GM12864 (cell line): ENCODE results near the gene ZFYVE27.
A peak's percentile ranks its signal among the peaks of the same experiment; 100 is the strongest.

ENCODE experiments used
- DNase-seq: peaks from one replicate; pipeline ENCODE4 v3.0.0-alpha.2; 2011; ENCODE audit warnings: low read depth
- H3K4me3 ChIP-seq: 2 replicates; pipeline ENCODE4 v1.5.1; 2011; ENCODE audit warnings: mild to moderate bottlenecking, low read depth, low read length, control low read depth
- CTCF ChIP-seq: IDR thresholded peaks from 2 replicates; pipeline ENCODE4 v1.5.1; 2011; ENCODE audit warnings: low read depth, mild to moderate bottlenecking, moderate library complexity, low read length, control low read depth, inconsistent platforms; ENCODE audit errors: missing control alignments

The ZFYVE27 gene

GRCh38 chr10:97785731-97786130 is 48.8 kb downstream of the ZFYVE27 start:
- no peak for TF ChIP-seq CTCF
- H3K4me3 ChIP-seq: no peak overlapping the region
- DNase-seq: no peak

DNA sequence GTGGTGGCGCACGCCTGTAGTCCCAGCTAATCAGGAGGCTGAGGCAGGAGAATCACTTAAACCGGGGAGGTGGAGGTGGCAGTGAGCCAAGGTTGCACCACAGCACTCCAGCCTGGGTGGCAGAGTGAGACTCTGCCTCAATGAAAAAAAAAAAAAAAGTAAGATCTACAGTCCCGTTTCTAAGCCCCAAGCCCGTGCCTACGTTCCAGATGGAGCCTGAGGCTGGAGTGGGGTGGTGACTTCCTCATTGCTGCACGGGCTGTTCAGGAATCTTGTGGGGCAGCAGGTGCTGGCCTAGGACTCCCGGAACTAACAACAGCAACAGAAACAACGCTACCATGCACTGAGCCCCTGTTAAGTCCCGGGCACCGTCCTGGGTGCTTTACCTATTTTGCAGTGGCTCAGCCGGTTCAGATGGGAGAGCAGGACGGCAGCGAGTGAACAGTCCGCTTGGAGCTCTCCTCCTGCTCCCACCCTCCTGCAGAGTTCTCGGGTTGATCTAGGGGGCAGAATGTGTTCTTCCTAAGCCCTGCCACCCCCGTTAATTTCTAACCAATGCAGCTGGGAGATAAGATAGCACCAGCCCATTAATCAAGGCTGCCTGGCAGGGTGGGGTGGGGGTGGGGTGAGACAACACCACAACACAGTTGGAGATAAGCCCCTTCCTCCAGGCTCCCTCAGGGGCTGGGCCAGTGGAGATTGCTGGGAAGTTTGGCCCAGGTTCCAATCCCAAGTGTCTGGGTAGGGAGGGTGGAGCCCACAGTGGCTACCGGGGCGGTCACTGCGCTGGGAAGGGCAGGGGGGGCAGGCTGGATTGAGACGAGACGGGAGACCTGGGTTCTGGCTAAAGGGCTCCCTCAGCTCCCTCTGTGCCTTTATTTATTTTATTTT is 51.9 kb downstream of the ZFYVE27 start:
- no peak for TF ChIP-seq CTCF
- no peak overlapping the region for H3K4me3 ChIP-seq
- DNase-seq: no peak

DNA sequence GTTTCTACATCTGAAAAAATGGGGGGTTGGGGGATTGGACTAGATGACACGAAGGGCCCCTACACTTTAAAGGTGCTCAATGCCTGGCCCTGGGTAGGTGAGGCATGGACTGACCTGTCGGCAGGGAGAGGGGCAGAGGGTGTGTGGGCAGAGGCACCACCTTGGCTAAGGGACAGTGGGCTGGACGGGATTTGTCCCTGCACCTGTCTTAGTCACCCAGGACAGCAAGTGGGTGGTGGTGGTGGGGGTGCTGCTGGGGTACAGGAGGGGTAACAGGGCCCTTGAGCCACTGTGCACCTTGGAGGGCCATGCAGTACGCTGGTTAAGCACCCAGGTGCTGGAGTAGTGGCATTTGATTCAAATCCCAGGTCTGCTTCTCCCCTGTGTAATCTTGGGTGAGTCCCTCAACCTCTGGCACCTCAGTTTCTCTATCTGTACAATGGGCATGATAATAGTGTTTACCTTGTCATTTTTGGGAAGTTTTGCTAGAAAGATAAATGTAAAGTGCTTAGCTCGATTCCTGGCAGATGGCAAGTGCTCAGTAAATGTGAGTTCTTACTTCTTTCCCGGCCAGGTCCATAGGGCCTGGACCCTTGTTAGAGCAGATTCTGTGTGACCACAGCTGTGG is 53.0 kb downstream of the ZFYVE27 start:
- no peak for TF ChIP-seq CTCF
- no peak for DNase-seq
- no peak overlapping the region for H3K4me3 ChIP-seq

GRCh38 chr10:97791824-97792721 is 55.1 kb downstream of the ZFYVE27 start:
- DNase-seq: no peak
- H3K4me3 ChIP-seq: no peak overlapping the region
- TF ChIP-seq CTCF: peak; percentile 97

DNA sequence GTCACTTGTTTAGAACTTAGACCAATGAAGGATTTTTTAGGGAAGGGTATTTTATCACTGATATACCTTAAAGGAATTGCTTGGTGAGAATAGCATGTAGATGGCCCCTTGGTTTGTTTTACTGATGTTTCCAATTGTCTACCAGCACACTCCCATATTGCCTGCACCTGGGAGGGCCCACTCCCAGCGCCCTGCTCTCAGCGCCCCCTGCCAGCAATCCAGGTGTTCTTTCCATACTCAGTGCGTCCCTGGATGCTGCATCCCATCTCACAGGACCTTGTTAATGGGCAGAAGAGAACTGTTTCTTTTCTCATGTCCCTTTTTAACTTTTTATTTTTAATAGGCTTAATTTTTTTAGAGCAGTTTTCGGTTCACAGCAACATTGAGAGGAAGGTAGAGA is 59.0 kb downstream of the ZFYVE27 start:
- TF ChIP-seq CTCF: no peak
- DNase-seq: no peak
- H3K4me3 ChIP-seq: no peak overlapping the region

DNA sequence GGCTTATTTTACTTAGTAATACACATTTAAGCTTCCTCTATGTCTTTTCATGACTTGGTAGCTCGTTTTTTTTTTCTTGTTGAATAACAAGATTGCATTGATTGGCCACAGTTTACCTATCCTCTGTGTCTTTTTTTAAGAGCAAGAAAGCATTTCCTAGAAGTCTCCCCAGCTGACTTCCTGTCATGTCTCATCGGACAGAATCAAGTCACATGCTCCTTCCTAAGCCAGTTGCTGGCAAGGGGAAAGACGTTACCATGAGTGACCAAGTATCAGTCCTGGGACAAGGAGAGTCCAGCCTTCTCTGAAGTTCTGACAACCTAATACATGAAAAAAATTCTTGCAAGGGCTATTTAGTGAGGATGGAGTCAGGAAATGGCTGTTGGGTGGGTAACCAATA is 59.7 kb downstream of the ZFYVE27 start:
- no peak for DNase-seq
- no peak for TF ChIP-seq CTCF
- H3K4me3 ChIP-seq: no peak overlapping the region
